IPS DF 6.9 (cell line): ENCODE data around the gene CFAP69.

Source experiments
- DNase-seq: peaks from one replicate; pipeline ENCODE4 v3.0.0-alpha.2; 2013; ENCODE audit warnings: low read depth, low spot score
- H3K27ac ChIP-seq: one replicate; pipeline ENCODE4 v1.5.1; 2013; ENCODE audit warnings: low read length, control low read depth
- H3K27me3 ChIP-seq: 2 replicates; pipeline ENCODE4 v1.6.1; 2013; ENCODE audit warnings: mild to moderate bottlenecking, low read length; ENCODE audit not compliant: control insufficient read depth, insufficient read depth
- H3K36me3 ChIP-seq: 2 replicates; pipeline ENCODE4 v1.6.1; 2013; ENCODE audit warnings: low read length; ENCODE audit not compliant: control insufficient read depth, insufficient read depth
- H3K4me1 ChIP-seq: 2 replicates; pipeline ENCODE4 v1.6.1; 2013; ENCODE audit warnings: low read length; ENCODE audit not compliant: control insufficient read depth, insufficient read depth
- H3K4me3 ChIP-seq: 2 replicates; pipeline ENCODE4 v1.5.1; 2013; ENCODE audit warnings: mild to moderate bottlenecking, low read length
- H3K9me3 ChIP-seq: 2 replicates; pipeline ENCODE4 v1.6.1; 2013; ENCODE audit warnings: low read length, inconsistent platforms; ENCODE audit not compliant: control insufficient read depth, insufficient read depth
- WGBS: extraction: QIAGEN DNeasy Blood & Tissue Kit; methylation state at CpG from one replicate; pipeline ENCODE4 v1.1.7; 2013; ENCODE audit warnings: mixed read lengths, missing lambda C conversion rate; ENCODE audit not compliant: insufficient read length, insufficient coverage; 5-methylcytosine and 5-hydroxymethylcytosine counted together

CFAP69 gene

GRCh38 chr7:90244909-90245851 lies at the start of gene CFAP69:
TSS of gene CFAP69 (plus strand) at chr7:90245174. CDS start at chr7:90245425, 251 bp downstream.
- Histone ChIP-seq H3K9me3 (no peaks in the 10 kb centered on the region), H3K27ac (no peak within 1 kb of the TSS), H3K36me3 (no peaks in the 10 kb centered on the region), H3K4me1 (no peaks in the 10 kb centered on the region), H3K27me3 (no peaks in the 10 kb centered on the region), H3K4me3 (peak within 1 kb of the TSS; percentile 69)
- WGBS, result no CpG with 5 or more reads among the region's 59 CpGs
- peak; percentile 76 for DNase-seq

- 100% methylated on average over 1 of the region's 2 CpGs for WGBS
- Histone ChIP-seq H3K4me3 (no peak overlapping the region), H3K36me3 (no peaks in the 10 kb centered on the region), H3K9me3 (no peaks in the 10 kb centered on the region), H3K27me3 (no peaks in the 10 kb centered on the region), H3K27ac (no peak overlapping the region), H3K4me1 (no peaks in the 10 kb centered on the region)
- DNase-seq, result no peak
Observed at GRCh38 chr7:90201500-90202195, 43.3 kb upstream of the CFAP69 start.

DNA sequence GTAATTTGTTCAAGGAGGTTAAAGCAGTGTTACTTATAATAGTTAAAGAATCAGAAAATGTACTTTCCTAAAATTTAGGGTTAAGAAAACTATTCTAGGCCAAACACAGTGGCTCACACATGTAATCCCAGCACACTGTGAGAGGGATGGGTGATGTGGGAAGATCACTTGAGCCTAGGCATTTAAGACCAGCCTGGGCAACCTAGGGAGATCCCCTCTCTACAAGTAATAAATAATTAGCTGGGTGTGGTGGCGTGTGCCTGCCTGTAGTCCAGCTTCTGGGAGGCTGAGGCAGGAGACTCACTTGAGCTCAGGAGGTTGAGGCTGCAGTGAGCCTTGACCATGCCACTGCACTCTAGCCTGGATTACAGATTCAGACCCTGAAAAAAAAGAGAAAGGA lies 37.0 kb upstream of the CFAP69 start:
- Histone ChIP-seq H3K27me3 (no peaks in the 10 kb centered on the region), H3K36me3 (no peaks in the 10 kb centered on the region), H3K4me1 (no peaks in the 10 kb centered on the region), H3K9me3 (no peaks in the 10 kb centered on the region), H3K27ac (no peak overlapping the region), H3K4me3 (no peak overlapping the region)
- no peak for DNase-seq
- WGBS, result no CpG with 5 or more reads among the region's 1 CpG

DNA sequence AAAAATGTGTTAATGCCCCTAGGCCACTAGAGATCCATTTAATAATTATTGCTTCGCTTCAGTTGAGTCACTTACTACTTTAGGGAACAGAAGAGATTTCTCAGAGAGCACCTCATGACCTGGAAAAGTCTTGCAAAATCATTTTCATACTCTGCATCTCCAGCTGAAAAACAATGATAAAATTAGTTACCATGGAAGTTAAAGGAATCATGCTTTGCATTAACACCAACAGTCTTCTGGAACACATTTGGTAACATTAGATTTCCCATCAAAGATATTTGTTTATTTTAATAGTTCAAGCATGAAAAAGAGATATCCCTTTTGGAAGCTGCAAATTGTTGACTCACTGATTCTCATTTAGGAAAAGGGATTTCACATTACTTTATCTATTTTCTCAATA lies 35.2 kb upstream of the CFAP69 start:
- Histone ChIP-seq H3K27me3 (no peaks in the 10 kb centered on the region), H3K9me3 (no peaks in the 10 kb centered on the region), H3K4me3 (no peak overlapping the region), H3K4me1 (0 out of 2 replicates have a peak, but pooled peaks cover 1% of the 10 kb centered on the region), H3K36me3 (no peaks in the 10 kb centered on the region), H3K27ac (no peak overlapping the region)
- no CpG with 5 or more reads among the region's 1 CpG for WGBS
- no peak for DNase-seq

GRCh38 chr7:90210475-90210874 lies 34.5 kb upstream of the CFAP69 start:
- H3K27ac ChIP-seq, result no peak overlapping the region
- no peak for DNase-seq

GRCh38 chr7:90210981-90211380 lies 34.0 kb upstream of the CFAP69 start:
- Histone ChIP-seq H3K4me3 (peak overlapping the region; percentile 92; the same call in 1 of the 2 replicates), H3K36me3 (no peaks in the 10 kb centered on the region), H3K27me3 (no peaks in the 10 kb centered on the region), H3K4me1 (peaks cover 4% of the 10 kb centered on the region; the same call in 1 of the 2 replicates), H3K9me3 (no peaks in the 10 kb centered on the region), H3K27ac (no peak overlapping the region)
- WGBS, result no CpG with 5 or more reads among the region's 11 CpGs
- DNase-seq, result no peak

More at GRCh38 chr7:90210475-90210874, 34.5 kb upstream of the CFAP69 start:
- H3K9me3 ChIP-seq, result no peaks in the 10 kb centered on the region
- 0 out of 2 replicates have a peak, but pooled peaks cover 3% of the 10 kb centered on the region for H3K4me1 ChIP-seq
- WGBS, result no CpG with 5 or more reads among the region's 5 CpGs
- H3K4me3 ChIP-seq, result no peak overlapping the region
- no peaks in the 10 kb centered on the region for H3K36me3 ChIP-seq
- H3K27me3 ChIP-seq, result no peaks in the 10 kb centered on the region

DNA sequence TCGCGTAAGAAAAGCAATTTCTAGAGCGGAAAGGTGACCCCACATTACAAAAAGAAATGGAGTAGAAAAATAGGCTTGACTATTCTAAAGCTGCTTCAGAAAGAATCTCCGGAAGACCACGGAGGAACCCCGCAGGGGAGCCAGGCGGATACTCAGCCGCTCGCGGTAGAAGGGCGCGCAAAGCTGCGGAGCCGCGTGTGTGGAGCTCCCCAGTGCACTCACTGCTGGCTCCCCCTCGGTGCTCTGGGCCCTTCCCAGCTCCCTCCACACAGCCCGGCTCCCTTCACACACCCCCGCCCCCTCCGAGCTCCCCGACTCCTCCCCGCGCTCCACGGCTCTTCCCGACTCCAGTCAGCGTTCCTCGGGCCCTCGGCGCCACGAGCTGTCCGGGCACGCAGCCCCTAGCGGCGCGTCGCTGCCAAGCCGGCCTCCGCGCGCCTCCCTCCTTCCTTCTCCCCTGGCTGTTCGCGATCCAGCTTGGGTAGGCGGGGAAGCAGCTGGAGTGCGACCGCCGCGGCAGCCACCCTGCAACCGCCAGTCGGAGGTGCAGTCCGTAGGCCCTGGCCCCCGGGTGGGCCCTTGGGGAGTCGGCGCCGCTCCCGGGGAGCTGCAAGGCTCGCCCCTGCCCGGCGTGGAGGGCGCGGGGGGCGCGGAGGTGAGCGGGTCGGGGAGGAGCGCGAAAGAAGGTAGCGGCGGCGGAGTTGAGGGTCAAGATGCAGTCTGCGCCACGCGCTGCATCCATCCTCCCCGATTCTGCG lies 33.4 kb upstream of the CFAP69 start, which contains the start of gene STEAP2:
Gene STEAP2, plus strand, starts transcription at position 350 of the 758 bp plus-strand sequence. CDS start 13,343 bp downstream, outside the sequence.
- Histone ChIP-seq H3K36me3 (no peaks in the 10 kb centered on the region), H3K27ac (no peak within 1 kb of the TSS), H3K4me3 (peak within 1 kb of the TSS; percentile 92), H3K9me3 (no peaks in the 10 kb centered on the region), H3K27me3 (no peaks in the 10 kb centered on the region), H3K4me1 (peaks cover 5% of the 10 kb centered on the region; the same call in 1 of the 2 replicates)
- peak; percentile 89 for DNase-seq
- no CpG with 5 or more reads among the region's 73 CpGs for WGBS

GRCh38 chr7:90212149-90212495 lies 32.9 kb upstream of the CFAP69 start:
- peaks cover 7% of the 10 kb centered on the region; the same call in 1 of the 2 replicates for H3K4me1 ChIP-seq
- no peak for DNase-seq
- no peaks in the 10 kb centered on the region for H3K27me3 ChIP-seq
- H3K4me3 ChIP-seq, result peak overlapping the region; percentile 92
- H3K36me3 ChIP-seq, result no peaks in the 10 kb centered on the region
- H3K9me3 ChIP-seq, result no peaks in the 10 kb centered on the region
- no CpG with 5 or more reads among the region's 6 CpGs for WGBS
- no peak overlapping the region for H3K27ac ChIP-seq

DNA sequence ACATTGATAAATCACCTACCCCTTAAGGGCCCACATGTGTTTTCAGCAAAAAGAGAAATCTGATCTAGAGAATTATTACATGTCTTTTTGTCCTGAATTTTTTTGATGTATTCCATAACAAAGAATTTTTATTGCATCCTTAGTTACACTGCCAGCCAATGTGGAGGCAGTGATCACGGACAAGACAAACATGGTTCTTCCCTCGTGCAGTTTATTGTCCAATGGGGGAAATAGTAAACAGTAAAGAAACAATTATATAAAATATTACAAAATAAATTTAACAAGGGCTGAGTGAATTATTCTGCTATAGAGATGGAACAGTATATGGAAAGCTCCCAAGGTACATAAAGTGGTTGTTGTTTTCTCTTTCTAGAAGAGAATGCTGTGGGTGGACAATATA lies 31.5 kb upstream of the CFAP69 start:
- Histone ChIP-seq H3K36me3 (no peaks in the 10 kb centered on the region), H3K4me1 (peaks cover 7% of the 10 kb centered on the region; the same call in 1 of the 2 replicates), H3K27ac (no peak overlapping the region), H3K4me3 (no peak overlapping the region), H3K27me3 (no peaks in the 10 kb centered on the region), H3K9me3 (no peaks in the 10 kb centered on the region)
- DNase-seq, result no peak
- WGBS, result no CpG with 5 or more reads among the region's 2 CpGs
